Spleen (tissue), 7 donors: ENCODE data around the gene UBR1.

Experiments
- CTCF ChIP-seq, 11 experiments: fragments of 200-600 bp in 7 of 11; fragments of 450-650 bp in 4 of 11; sonication (generic) in 4 of 11; IDR thresholded peaks in 8 of 11; conservative IDR thresholded peaks in 3 of 11; 1 replicate in 7 of 11; 2 replicates in 4 of 11; pipeline versions ENCODE4 v1.4.0 to v1.8.0; 2016 to 2021; ENCODE audit warnings: antibody characterized with exemption in 11 of 11, inconsistent platforms in 4 of 11, mild to moderate bottlenecking in 1 of 11
- POLR2A ChIP-seq, 3 donors: fragments of 450-650 bp; IDR thresholded peaks; one replicate each; pipeline ENCODE4 v1.5.1; 2017; ENCODE audit warnings: antibody characterized with exemption in 3 of 3, mild to moderate bottlenecking in 1 of 3
- POLR2AphosphoS5 ChIP-seq, 3 donors: sonication (generic); formaldehyde crosslinking; IDR thresholded peaks; one replicate each; pipeline ENCODE4 v1.5.1; 2017; ENCODE audit warnings: antibody characterized with exemption in 3 of 3
- donor health status: DM: no; HTN: no; CAD: no; lungs with moderate emphysema.
- donor health status: DM: no; HTN: no; CAD: no.
- donor health status: DM: no; HTN: no; CAD: no.

- TF ChIP-seq CTCF (IDR thresholded peaks at IDR 0.05 in 8 of 11, conservative IDR thresholded peaks at IDR 0.05 in 3 of 11) (no peak), POLR2A (IDR thresholded peaks at IDR 0.05) (no peak), POLR2AphosphoS5 (IDR thresholded peaks at IDR 0.05) (no peak)
Measured at GRCh38 chr15:42940527-42940926, 165.3 kb downstream of the UBR1 start.
